Neural progenitor cell (in vitro differentiated cells): Measurements from ENCODE around the gene RFX6. TPM values are rescaled to one million over a fixed set of nuclear protein-coding genes. Genes with fewer than 3 reads are reported as not detected.

Source experiments
- DNase-seq: peaks from one replicate; pipeline ENCODE4 v3.0.0-alpha.2; 2016; ENCODE audit warnings: low spot score
- H2AFZ ChIP-seq: fragments of 200-600 bp; sonication (generic); replicated peaks from 2 replicates; pipeline ENCODE4 v1.6.1; 2016; ENCODE audit warnings: antibody characterized with exemption
- H3F3A ChIP-seq: fragments of 200-600 bp; sonication (generic); 2 replicates; pipeline ENCODE4 v1.6.1; 2016; ENCODE audit warnings: antibody characterized with exemption, low read depth
- H3K27ac ChIP-seq: fragments of 200-600 bp; sonication (generic); 2 replicates; pipeline ENCODE4 v1.5.1; 2016; ENCODE audit warnings: mild to moderate bottlenecking
- H3K27me3 ChIP-seq: fragments of 200-600 bp; sonication (generic); 2 replicates; pipeline ENCODE4 v1.6.1; 2016; ENCODE audit warnings: mild to moderate bottlenecking, moderate library complexity
- H3K36me3 ChIP-seq: fragments of 200-600 bp; sonication (generic); 2 replicates; pipeline ENCODE4 v1.5.1; 2016
- H3K4me1 ChIP-seq: fragments of 200-600 bp; sonication (generic); 2 replicates; pipeline ENCODE4 v1.6.1; 2016; ENCODE audit warnings: mixed run types
- H3K4me2 ChIP-seq: fragments of 200-600 bp; sonication (generic); 2 replicates; pipeline ENCODE4 v1.6.1; 2016
- H3K4me3 ChIP-seq: fragments of 200-600 bp; sonication (generic); 2 replicates; pipeline ENCODE4 v1.5.1; 2016
- H3K79me2 ChIP-seq: fragments of 200-600 bp; sonication (generic); 2 replicates; pipeline ENCODE4 v1.6.1; 2016; ENCODE audit warnings: low read depth
- H3K9ac ChIP-seq: fragments of 200-600 bp; sonication (generic); 2 replicates; pipeline ENCODE4 v1.6.1; 2016
- H3K9me3 ChIP-seq: fragments of 200-600 bp; sonication (generic); 2 replicates; pipeline ENCODE4 v1.5.1; 2016; ENCODE audit warnings: low read depth
- H4K20me1 ChIP-seq: fragments of 200-600 bp; sonication (generic); 2 replicates; pipeline ENCODE4 v1.6.1; 2016; ENCODE audit warnings: low read depth
- H3K27ac Mint-ChIP-seq: 3 replicates; pipeline ENCODE4 v1.8.0; 2021; ENCODE audit warnings: mixed read lengths
- H3K27me3 Mint-ChIP-seq: 2 replicates; pipeline ENCODE4 v1.8.0; 2022; ENCODE audit warnings: low read depth, mild to moderate bottlenecking, inconsistent platforms, moderate library complexity, mixed read lengths; ENCODE audit not compliant: insufficient read depth
- H3K36me3 Mint-ChIP-seq: 3 replicates; pipeline ENCODE4 v1.8.0; 2021; ENCODE audit warnings: mixed read lengths
- H3K4me1 Mint-ChIP-seq: 3 replicates; pipeline ENCODE4 v1.8.0; 2021; ENCODE audit warnings: mixed read lengths
- H3K4me3 Mint-ChIP-seq: 3 replicates; pipeline ENCODE4 v1.8.0; 2021; ENCODE audit warnings: mild to moderate bottlenecking, moderate library complexity, mixed read lengths
- H3K9me3 Mint-ChIP-seq: 3 replicates; pipeline ENCODE4 v1.8.0; 2020; ENCODE audit warnings: mixed read lengths
- EZH2 ChIP-seq: fragments of 200-600 bp; sonication (generic); IDR thresholded peaks from 2 replicates; pipeline ENCODE4 v1.6.1; 2017; ENCODE audit warnings: antibody characterized with exemption, mild to moderate bottlenecking, moderate library complexity
- EZH2phosphoT487 ChIP-seq: fragments of 200-600 bp; sonication (generic); IDR thresholded peaks from 2 replicates; pipeline ENCODE4 v1.6.1; 2017; ENCODE audit warnings: antibody characterized with exemption
- total RNA-seq: library from RNA; depleted of rRNA; stranded (reverse); fragments of >200 nt; gene quantifications from 2 replicates; pipeline ENCODE4 v1.2.3, GENCODE V29; 2015; ENCODE audit warnings: low replicate concordance
- TF ChIP-seq, protein P1 (sequence below): fragments of 200-600 bp; sonication (generic); IDR thresholded peaks from 2 replicates; pipeline ENCODE4 v1.5.1; 2017; ENCODE audit warnings: antibody characterized with exemption, mild to moderate bottlenecking

Gene RFX6
- total RNA-seq, 1 donor from 2014 or later = not detected

GRCh38 chr6:116974526-116975316, 97.7 kb downstream of the RFX6 start:
- Mint-ChIP-seq H3K27me3 (peaks cover 2% of the 10 kb centered on the region), H3K36me3 (no peaks in the 10 kb centered on the region), H3K27ac (no peak overlapping the region), H3K9me3 (no peaks in the 10 kb centered on the region), H3K4me1 (no peaks in the 10 kb centered on the region), H3K4me3 (no peak overlapping the region)
- no peaks in the 10 kb centered on the region for H4K20me1 ChIP-seq
- TF ChIP-seq EZH2phosphoT487 (no peak), EZH2 (no peak)
- TF ChIP-seq, protein P1, sequence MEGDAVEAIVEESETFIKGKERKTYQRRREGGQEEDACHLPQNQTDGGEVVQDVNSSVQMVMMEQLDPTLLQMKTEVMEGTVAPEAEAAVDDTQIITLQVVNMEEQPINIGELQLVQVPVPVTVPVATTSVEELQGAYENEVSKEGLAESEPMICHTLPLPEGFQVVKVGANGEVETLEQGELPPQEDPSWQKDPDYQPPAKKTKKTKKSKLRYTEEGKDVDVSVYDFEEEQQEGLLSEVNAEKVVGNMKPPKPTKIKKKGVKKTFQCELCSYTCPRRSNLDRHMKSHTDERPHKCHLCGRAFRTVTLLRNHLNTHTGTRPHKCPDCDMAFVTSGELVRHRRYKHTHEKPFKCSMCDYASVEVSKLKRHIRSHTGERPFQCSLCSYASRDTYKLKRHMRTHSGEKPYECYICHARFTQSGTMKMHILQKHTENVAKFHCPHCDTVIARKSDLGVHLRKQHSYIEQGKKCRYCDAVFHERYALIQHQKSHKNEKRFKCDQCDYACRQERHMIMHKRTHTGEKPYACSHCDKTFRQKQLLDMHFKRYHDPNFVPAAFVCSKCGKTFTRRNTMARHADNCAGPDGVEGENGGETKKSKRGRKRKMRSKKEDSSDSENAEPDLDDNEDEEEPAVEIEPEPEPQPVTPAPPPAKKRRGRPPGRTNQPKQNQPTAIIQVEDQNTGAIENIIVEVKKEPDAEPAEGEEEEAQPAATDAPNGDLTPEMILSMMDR = no peak
- no peaks in the 10 kb centered on the region for H3K4me1 ChIP-seq
- no peaks in the 10 kb centered on the region for H3K36me3 ChIP-seq
- H3K9me3 ChIP-seq = no peaks in the 10 kb centered on the region
- H3K9ac ChIP-seq = no peak overlapping the region
- H3K4me2 ChIP-seq = no peak overlapping the region
- no peak overlapping the region for H2AFZ ChIP-seq
- H3K4me3 ChIP-seq = no peak overlapping the region
- no peaks in the 10 kb centered on the region for H3K79me2 ChIP-seq
- no peak for DNase-seq
- H3F3A ChIP-seq = no peaks in the 10 kb centered on the region
- no peak overlapping the region for H3K27ac ChIP-seq
- H3K27me3 ChIP-seq = peaks cover 6% of the 10 kb centered on the region

DNA sequence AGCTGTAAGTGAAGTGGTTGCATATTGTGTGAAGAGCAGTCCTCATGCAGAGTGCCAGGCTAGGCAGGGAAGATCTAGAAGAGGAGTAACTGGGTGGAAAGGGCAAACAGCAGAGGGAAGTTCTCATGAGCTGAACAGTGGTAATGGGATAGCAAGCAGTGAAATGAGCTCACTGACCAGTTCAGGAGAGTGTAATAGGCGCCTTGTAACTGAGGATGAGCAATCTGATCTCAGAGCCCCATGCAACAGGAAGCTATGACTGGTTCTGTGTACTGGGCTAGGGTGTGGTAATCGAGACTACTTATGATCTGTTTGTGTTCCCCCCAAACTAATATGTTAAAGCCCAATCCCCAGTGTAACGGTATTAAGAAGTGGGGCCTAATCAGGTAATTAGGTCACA, 98.6 kb downstream of the RFX6 start:
- Histone ChIP-seq H3K4me1 (no peaks in the 10 kb centered on the region), H3K9ac (no peak overlapping the region), H3K9me3 (no peaks in the 10 kb centered on the region), H3K79me2 (no peaks in the 10 kb centered on the region), H3K27me3 (peaks cover 4% of the 10 kb centered on the region), H3K4me2 (no peak overlapping the region), H3F3A (no peaks in the 10 kb centered on the region), H2AFZ (no peak overlapping the region), H3K27ac (no peak overlapping the region), H3K4me3 (no peak overlapping the region), H3K36me3 (no peaks in the 10 kb centered on the region), H4K20me1 (no peaks in the 10 kb centered on the region)
- H3K9me3 Mint-ChIP-seq = no peaks in the 10 kb centered on the region
- no peak overlapping the region for H3K27ac Mint-ChIP-seq
- H3K4me3 Mint-ChIP-seq = no peak overlapping the region
- DNase-seq = no peak
- H3K4me1 Mint-ChIP-seq = no peaks in the 10 kb centered on the region
- H3K27me3 Mint-ChIP-seq = peaks cover 2% of the 10 kb centered on the region
- H3K36me3 Mint-ChIP-seq = no peaks in the 10 kb centered on the region
- no peak for TF ChIP-seq EZH2
- no peak for TF ChIP-seq EZH2phosphoT487
- TF ChIP-seq, protein P1 = no peak

- Mint-ChIP-seq H3K27me3 (no peaks in the 10 kb centered on the region), H3K4me1 (no peaks in the 10 kb centered on the region), H3K9me3 (peaks cover 4% of the 10 kb centered on the region), H3K4me3 (no peak overlapping the region), H3K36me3 (no peaks in the 10 kb centered on the region), H3K27ac (no peak overlapping the region)
- Histone ChIP-seq H3K27ac (no peak overlapping the region), H3K4me2 (no peak overlapping the region), H3K4me3 (no peak overlapping the region), H3K4me1 (no peaks in the 10 kb centered on the region), H3K9me3 (no peaks in the 10 kb centered on the region), H3K36me3 (no peaks in the 10 kb centered on the region), H3K79me2 (no peaks in the 10 kb centered on the region), H3K27me3 (no peaks in the 10 kb centered on the region), H4K20me1 (no peaks in the 10 kb centered on the region), H2AFZ (no peak overlapping the region), H3K9ac (no peak overlapping the region), H3F3A (no peaks in the 10 kb centered on the region)
- TF ChIP-seq EZH2phosphoT487 = no peak
- TF ChIP-seq, protein P1 = no peak
- no peak for TF ChIP-seq EZH2
- no peak for DNase-seq
Observed at GRCh38 chr6:116979560-116979959, 102.5 kb downstream of the RFX6 start.

Other genes starting within 250 kb of the RFX6 start
- 25.3 and 42.1 TPM in 2 replicates for gene ZUP1, start 208.5 kb upstream of the RFX6 start, total RNA-seq
- 26.0 and 39.9 TPM in 2 replicates for gene KPNA5, start 196.0 kb upstream of the RFX6 start, total RNA-seq
- gene FAM162B, start 111.5 kb upstream of the RFX6 start, total RNA-seq = 0.28 TPM in 1 of 2 replicates, not detected in the other
- gene GPRC6A, start 48.2 kb upstream of the RFX6 start, total RNA-seq = 0.06 TPM in 1 of 2 replicates, not detected in the other